ENCODE measurements around the gene GRK1.

GRK1 gene

DNA sequence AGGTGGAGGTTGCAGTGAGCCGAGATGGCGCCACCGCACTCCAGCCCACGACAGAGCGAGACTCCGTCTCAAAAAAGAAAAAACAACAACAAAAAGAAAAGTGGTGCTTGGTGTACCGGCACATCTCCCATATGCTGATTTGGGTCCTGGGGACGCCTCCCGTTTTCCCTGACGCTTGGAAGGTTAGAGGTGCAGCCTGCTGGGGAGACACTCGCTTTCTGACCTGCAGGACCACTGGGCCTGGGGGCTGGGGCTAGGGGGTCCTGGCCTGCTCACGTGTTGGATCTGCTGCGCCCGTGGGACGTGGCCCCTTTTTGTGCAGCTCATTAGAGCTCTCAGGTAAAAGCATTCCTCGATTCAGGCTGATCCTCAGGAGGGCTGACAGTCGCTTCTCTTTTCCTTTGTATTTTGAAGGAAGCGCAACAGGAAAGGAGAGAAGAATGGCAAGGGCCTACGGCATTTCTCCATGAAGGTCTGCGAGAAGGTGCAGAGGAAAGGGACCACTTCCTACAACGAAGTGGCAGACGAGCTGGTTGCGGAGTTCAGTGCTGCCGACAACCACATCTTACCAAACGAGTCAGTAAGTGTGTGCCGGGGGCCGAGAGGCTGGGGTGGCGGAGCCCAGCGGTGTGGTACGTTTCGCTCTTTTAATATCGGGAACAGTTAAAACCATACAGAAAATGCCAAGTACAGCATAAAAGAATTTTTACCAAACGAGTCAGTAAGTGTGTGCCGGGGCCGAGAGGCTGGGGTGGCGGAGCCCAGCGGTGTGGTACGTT, 34.1 kb upstream of the GRK1 start:
- no peak for DNase-seq

DNA sequence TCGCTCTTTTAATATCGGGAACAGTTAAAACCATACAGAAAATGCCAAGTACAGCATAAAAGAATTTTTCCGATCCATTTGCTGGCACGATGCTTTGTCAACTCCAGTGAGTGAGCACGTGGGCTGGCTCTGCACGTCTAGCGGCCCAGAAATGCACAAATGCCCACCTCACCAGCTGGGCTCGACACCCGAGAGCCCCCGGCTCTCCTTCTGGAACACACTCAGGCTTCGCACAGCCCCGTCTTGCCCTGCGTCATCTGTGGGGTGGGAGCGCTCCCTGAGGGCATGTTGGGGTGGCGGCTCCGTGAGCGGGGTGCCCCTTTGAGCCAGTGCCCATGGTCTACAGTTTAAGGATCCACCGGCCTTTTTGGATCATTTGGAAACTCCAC, 33.5 kb upstream of the GRK1 start:
- no peak for DNase-seq

DNA sequence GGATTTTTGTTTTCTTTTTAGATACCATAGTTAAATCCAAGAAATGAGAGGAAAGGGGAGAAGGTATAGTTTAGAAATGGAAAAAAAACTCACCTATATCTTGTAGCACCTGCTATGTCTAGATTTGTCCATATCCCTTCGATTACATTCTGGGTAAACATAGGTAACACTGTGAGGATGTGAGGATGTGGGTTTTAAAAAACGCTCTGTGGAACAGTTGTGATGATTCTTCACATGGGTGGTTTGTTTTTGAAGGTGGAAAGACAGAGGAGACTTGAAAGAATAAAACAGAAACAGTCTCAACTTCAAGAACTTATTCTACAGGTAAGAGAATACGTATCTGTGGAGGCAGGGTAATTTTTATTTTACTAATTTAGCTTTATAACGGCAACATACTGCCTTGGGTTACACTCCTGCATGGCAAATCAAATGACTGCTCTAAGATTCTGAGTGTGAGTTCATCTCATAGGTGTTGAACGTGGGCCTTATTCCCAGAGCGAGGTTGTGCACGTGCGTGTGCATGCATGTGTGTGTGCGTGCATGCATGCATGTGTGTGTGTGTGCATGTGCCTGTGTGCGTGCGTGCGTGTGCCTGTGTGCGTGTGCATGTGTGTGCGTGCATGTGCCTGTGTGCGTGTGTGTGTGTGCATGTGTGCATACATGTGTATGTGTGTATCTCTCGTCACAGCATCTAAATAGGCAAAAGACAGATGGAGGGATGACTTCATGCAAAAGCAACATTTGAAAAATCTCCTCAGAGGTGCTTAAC, 32.6 kb upstream of the GRK1 start:
- no peak for DNase-seq

DNA sequence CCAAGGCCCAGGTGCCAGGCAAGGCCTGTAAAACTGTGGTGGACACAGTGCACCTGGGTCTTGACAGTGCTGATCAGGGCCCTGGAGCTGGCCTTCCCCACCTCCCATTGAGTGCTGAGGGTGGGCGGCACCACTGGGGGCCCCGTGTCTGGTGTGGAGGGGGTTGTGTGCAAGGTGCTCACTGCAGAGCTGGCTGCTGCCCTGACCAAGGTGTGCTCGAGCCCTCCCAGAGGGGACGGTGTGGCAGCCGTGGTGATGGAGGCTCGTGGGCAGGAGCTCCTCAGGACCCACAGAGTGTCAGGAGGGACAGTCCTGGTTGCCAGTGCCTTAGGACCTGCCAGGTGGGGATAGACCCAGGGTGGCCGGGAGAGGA, 32.0 kb upstream of the GRK1 start:
- DNase-seq = no peak

DNA sequence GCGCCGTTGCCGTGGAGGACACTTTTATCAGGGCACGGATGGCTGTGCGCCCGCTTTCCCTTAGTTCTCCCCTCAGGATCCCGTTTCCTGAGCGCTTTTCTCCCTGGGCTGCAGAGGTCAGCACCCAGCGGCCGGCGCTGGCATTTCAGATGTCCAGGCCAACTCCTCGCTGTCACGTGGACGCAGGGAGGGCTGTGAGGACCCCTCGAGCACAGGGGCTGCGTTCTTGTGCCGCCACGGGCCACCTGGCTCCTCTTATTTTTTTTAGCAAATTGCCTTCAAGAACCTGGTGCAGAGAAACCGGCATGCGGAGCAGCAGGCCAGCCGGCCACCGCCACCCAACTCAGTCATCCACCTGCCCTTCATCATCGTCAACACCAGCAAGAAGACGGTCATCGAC, 31.3 kb upstream of the GRK1 start:
- DNase-seq = no peak

DNA sequence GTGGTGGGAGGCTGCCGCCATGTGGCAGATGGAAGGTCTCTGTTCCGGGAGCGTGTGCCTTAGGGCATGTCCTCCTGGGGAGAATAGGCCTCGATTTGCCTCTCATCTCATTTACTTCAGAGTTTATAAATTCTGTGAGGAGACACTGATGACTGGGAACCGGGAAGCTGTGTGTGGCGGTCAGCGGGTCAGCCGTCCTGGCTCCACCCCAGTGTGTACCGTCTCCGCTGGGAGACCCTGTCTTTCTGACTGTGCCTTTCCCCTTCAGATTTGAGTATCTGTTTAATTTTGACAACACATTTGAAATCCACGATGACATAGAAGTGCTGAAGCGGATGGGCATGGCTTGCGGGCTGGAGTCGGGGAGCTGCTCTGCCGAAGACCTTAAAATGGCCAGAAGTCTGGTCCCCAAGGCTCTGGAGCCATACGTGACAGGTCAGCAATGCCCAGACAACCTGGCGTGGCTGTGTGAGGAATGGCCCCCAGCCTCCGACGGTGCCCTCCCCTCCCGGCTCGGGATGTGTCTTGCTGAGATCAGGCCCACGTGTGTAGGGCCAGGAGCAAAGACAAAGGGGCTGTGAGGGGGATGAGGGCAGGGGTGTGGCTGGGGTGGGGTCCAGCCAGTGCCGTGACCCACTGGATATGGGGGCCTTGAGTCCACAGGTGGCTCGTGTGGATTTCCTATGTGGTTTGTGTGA, 30.6 kb upstream of the GRK1 start:
- DNase-seq = no peak

DNA sequence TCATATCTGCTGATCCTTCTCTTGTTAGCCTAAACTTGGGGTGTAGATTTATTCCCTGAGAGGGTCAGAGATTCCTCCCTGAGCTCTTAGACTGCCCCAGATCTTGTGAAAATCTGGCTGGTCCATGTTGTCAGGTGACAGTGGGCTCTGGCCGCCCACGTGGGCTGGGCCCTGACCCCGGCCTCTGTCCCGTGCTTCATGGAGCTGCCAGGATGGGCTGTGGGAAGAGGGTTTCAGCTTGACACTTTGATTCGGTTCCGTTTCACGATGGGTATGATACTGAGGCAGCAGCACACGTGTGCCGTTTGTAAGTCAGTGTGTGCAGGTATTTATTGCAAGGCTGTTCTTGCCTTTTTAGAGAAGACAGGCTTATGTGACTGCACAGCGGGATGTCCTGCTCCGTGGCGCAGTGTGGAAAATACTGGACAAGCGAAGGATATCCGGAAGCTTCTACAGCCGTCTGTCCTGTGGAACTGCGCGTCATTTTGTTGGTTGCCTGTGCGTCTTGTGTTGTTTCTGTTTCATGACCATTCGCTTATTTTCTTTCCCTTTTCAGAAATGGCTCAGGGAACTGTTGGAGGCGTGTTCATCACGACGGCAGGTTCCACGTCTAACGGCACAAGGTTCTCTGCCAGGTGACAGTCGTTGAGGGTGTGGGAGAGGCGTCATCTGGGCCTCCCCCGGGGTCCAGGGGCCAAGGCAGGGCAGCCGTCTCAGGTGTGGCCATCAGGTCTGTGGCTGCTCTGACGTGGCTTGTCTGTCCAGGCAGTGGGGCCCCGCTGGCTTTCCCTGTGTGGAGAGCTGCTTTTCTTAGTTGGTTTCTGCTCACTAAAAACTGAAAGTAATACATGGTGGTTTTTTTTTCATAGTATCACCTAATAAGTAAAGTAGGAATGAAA, 29.5 kb upstream of the GRK1 start:
- DNase-seq = no peak

DNA sequence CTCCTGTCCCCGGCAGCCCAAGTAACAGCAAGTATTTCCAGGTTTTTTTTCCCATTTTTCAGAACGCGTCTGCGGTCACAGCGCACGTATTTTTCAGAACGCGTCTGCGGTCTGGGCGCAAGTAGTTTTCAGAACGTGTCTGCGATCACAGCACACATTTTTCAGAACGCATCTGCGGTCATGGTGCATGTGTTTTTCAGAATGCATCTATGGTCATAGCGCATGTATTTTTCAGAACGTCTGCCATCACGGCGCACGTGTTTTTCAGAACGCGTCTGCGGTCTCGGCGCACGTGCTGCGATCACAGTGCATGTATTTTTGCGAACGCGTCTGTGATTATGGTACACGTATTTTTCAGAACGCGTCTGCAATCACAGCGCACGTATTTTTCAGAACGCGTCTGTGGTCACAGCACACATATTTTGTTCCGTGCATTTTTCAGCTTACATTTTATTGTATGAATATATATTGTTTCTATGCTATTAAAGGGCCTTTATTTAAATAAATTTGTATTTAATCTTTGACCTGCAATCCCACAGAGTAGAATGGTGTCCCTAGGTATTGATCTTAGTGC, 28.8 kb upstream of the GRK1 start:
- no peak for DNase-seq

DNA sequence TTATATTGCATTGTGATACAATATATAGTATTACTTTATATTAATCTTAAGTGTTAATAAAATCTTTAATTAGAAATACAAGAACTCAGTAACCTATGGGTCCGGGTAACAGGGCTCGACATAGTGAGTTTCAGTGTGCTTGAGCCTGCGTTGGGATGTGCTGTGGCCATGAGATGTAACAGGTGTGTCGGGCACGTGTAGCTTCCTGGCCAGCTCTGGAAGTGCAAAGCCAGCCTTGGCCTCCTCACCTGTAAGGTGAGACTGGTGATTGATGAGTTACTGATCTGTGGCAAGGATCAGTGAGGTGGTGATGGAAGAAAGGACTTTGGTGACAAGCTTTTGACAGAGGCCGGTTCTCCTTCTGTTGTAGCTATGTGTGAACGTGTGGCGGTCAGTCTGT, 28.2 kb upstream of the GRK1 start:
- DNase-seq = no peak

DNA sequence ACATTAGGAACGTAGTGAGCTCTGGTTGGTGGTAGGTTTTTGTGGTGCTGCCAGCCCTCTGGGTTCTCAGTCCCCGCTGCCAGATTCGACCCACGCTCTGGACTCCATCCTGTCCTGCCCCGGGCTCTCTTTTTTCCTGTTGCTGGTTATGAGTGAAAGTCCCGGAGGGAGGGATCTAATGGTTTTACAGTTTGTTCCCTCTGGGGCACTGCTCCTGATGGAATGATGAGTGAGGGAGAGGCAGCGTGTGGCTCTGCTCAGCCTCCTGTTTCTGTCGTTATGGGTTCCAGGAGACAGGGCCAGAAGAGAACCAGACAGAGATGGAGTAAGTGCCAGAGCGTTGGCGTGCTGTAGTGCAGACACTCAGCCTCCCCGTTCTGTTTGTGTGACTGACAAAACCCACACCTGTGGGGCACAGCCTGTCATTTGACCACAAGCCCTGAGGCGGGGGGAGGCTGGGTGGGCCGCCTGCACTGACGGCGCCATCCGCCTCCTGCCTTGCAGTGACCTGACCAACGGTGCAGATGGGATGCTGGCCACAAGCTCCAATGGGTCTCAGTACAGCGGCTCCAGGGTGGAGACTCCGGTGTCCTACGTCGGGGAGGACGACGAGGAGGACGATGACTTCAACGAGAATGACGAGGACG, 27.3 kb upstream of the GRK1 start:
- no peak for DNase-seq

DNA sequence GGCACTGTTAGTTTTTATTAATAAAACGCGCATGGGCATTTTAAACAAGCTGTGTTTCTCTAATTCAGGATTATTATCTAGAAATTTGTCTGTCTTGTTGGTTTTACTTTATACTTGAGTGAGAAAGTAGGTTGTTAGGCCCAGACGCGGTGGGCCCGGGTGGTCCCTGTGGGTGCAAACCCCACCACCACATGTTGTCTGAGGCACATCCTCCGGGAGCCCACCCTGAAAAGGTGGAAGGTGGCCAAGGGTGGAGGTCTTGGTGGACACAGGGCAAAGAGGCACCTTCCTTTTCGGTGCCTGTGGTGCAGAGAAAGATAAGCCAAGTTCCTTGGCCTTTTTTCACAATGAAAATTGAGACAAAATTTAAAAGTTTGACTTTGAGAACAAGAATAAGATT, 25.6 kb upstream of the GRK1 start:
- no peak for DNase-seq

DNA sequence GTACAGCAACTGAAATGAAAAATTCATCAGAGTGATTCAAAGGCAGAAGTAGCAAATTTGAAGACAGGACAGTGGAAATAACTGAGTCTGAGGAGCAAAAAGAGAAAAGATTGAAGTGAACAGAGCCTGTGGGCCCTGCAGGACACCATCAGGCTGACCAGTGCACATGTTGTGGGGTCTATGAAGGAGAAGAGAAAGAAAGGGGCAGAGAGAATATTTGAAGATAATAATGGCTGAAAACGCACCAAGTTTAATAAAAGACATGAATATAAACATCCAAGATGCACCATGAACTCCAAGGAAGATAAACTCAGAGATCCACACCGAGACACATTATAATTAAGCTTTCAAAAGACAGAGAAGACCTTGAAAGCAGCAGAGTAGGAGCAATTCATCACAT, 24.5 kb upstream of the GRK1 start:
- DNase-seq = no peak

DNA sequence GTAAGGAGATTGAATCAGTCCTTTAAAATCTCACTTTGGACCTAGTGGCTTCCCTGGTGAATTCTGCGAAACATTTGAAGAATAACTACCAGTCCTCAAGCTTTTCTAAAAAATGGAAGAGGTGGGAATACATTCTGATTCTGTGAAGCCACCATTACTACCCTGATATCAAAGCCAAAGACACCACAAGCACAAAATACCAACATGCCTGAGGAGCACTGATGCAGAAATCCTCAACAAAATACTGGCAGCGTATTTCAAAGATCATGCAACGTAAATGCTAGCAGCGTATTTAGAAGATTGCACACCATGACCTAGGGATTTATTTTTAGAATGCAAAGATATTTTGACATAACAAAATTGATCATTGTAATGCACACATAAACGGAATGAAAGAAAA, 23.4 kb upstream of the GRK1 start:
- DNase-seq = no peak

DNA sequence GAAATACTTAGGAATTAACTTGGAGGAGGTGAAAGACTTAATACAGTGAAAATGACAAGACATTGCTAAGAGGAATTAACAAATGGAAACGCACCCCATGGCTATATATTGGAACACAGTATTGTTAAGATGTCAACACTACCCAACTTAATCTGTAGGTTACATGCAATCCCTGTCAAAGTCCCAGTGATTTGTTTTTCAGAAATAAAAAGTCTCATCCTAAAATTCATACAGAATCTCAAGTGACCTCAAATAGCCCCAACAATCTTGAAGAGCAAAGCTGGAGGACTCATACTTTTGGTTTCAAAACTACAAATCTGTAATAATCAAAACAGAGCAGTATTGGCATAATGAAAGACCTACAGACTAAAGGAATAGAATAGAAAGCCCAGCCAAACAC, 22.2 kb upstream of the GRK1 start:
- DNase-seq = no peak

DNA sequence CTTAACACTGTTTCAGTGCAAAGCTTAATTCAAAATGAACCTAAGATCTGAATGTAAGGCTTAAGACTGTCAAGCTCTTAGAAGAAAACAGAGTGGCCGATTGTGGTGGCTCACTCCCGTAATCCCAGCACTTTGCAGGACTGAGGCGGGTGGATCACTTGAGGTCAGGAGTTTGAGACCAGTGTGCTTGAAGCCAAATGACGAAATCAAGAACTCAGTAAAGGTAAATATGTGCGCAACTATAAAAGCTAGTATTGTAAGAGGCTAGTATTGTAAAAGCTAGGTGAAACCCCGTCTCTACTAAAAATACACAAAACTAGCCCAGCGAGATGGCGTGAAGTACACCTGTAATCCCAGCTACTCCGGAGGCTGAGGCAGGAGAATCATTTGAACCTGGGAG, 21.7 kb upstream of the GRK1 start:
- no peak for DNase-seq

DNA sequence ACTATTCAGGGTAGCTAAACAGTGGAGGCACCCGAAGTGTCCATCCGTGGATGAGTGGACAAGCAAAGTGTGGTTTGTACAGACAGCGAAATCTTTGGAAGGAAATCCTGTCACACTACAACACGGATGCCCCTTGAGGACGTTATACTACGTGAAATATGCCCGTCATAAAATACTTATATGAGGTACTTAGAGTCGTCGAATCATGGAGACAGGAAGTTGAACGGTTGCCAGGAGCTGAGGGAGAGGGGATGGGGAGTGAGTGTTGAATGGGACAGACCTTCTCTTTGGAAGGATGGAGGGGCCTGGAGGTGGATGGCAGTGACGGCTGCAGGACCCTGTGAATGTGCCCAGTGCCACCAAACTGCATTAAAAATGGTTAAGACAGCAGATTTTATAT, 20.6 kb upstream of the GRK1 start:
- no peak for DNase-seq

DNA sequence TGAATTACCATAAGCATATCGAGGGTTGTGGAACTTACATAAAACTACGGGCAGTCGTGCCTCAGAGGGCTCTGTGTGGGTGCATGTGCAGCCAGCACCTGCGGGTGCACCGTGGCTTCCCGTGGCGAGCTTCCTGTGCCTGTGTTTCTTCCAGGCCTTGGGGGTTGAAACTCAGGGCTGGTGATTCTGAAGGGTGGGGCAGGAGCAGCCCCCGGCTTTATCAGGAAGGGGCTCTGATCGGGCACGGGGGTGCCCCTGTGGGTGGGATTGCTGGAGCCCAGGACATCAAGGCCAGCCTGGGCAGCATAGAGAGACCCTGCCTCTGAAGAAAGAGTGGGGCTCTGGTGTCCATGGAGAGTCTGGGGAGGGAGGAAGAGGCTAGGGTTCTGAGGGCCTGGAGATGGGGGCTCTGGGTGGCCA, 20.1 kb upstream of the GRK1 start:
- no peak for DNase-seq

DNA sequence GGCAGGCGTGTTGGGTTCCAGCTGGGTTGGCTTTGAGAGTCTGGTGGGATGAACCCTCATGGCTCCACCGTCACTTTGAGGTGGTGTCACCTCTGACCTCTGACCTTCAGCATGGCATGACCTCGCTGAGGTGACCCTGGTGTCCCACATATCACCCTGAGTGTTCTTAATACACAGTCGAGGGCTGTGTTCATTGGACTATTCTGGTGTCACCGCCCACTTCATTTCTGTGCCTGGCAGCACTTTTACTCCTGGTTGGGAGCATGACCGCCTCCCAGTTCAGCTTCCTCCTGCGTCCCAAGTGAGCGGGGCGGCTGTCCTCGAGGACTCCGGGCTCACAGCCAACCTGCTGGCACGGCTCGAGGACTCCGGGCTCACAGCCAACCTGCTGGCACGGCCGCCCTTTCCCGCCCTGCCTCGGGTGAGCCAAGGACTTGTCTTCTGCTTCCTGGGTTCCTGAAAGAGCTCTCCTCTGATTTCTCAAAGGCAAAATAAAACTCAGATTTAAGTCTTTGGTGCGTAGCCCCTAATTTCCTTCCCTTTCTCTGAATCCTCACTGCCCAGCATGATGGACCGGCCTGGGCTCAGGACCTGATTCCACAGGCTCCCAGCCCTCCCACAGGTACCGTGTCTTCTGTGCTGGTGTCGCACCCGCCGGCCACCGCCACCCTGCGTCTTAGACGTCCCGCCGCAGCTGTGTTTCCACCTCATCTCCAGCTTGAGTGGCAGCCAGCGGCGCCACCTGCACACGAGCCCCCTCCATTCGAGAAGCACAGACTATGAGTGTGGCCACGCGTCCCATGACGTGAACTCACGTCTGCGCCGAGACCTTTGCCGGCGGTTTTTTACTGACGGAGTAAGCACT, 19.4 kb upstream of the GRK1 start:
- no peak for DNase-seq

DNA sequence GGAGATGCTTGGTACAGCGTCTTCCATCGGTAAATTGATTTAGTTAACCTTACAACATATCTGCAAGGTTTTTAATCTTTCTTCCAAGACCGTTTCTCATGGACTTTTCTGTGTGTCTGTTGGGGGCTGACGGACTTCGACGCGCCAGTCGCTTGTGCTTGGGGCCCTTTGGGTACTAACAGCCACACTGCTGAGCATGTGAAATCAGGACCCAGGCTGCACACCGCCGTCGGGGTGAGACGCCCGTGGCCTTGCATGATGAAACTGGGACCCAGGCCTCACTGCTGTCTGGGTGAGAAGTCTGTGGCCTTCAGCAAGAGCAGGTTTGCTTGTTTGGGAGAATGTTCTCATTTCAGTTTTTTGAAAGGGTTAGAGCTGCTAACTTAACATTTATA, 18.8 kb upstream of the GRK1 start:
- no peak for DNase-seq

DNA sequence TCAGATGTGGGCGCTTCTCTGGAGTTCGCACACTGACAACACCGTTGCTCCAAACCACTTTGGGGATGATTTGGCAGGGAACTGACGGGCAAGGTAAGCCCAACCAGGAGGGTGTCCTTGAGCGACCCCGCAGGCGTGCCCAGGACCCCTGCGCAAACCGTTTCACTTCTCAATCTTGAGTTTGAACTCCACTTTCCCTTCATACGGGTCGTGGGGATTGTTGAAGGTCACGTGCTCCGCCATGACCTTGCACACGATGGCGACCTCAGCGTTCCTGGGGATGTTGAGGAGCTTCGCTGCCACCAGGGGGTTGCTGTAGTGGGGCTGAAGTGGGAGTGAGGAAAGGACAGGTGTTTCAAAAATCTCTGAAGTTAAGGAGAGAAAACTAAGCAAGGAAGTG, 17.8 kb upstream of the GRK1 start:
- DNase-seq = no peak

DNA sequence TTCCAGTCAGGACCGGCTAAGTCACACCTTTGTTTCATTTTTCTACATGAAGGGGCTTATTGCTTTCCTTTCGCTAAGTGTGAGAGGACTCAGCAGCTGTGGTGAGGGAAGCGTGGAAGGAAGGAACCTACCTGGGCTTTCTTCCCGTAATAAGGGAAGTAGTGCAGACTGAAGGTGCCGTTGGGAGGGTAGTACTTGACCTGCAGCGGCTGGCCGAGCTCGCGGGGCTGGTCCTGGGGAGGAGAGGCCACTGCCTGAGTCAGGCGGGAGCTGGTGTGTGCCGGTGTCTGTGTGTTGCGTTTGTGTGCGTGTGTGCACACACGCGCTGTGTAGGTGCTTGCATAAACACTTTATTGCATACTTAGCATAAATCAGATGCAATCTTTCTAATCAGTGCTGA, 16.7 kb upstream of the GRK1 start:
- no peak for DNase-seq
